Stimulated activated naive CD4-positive, alpha-beta T cell (primary cell): ENCODE measurements around the gene RSPH9.

ENCODE experiments used
- DNase-seq, 6 experiments: peaks; one replicate each; lab custom pipeline; 2025; lab: John Stamatoyannopoulos, UW

RSPH9 gene

DNA sequence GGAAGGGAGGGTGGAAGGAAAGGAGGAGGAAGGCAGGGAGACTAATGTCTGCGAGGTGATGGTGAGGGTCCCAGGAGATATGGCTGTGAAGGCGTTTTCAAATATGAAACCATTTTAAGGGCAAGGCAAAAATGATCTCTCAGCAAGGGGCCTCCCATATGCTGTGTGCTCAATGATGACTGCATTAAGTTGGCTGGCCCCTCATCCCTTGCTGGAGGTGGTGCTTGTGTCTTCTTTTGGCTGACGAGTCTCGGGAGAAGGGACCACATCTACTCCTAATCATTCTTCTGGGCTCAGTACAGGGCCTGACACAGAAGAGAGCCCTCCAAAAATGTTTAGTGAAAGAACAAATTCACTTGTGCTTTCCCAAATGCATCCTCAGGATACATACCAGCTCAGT is 65.7 kb downstream of the RSPH9 start:
- no peak for DNase-seq

- no peak for DNase-seq
These were observed 67.7 kb downstream of the RSPH9 start for GRCh38 chr6:43712579-43712978.

DNA sequence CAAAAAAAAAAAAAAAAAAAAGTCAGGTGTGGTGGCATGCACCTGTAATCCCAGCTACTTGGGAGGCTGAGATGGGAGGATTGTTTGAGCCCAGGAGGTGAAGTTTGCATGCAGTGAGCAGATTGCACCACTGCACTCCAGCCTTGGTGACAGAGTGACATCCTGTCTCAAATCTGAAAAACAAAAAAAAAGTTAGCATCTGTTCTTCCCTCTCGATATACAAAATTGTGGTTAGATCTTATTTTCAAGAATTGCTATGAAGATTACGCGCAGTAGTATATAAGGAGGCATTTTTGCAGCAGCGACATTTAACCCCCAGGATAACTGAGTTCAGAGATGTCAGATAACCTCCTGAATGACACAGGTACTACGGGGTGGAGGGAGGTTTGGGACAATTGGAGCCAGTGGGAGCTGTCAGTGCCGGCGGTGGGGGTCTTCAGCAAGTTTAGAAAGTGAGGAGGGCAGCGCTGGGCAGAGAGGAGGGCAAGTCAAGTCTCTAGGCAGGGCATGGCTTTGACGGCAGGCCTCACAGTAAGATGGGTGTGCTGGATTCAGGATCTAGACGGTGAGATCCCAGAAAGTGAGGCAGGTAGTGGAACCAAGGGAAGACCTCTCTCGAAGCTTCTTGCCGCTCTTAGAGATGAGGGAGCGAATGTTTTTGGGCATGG is 68.9 kb downstream of the RSPH9 start:
- DNase-seq = no peak

DNA sequence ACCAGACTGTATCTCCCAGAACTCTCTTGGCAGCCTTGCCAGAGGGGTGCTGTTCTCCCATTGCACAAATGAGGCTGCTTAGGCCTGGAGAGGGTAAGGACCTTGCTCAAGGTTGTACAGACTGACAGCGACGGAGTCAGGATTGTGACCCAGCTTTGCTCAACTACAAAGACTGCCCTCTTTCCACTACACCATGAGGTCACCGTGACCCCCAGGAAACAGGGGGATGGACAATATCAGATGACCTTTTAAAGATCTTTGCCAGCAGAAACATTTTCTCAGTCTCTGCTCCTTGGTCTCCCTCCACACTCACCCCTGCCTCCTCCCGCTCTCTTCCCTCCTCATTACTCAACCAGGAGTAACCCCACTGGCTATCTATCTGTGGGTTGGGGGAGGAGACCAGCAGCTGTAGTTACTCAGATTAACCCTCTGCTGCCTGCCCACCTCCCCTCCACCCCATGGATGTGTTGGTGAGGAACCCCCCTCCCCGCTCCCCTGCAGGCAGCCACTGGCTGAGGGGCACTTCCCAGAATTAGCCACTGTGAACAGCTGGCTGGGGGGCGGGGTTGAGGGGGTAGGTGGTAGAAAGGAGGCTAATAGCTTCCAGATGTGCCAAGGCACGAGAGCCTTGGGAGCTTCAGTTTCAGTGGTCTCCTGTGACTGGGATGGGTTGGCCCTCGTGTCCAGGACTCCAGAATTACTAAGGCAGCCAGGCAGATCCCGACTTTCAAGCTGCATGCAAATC is 69.6 kb downstream of the RSPH9 start:
- no peak for DNase-seq

- DNase-seq = no peak
These were observed 70.4 kb downstream of the RSPH9 start for GRCh38 chr6:43715056-43715788.

- DNase-seq = no peak
These were observed 71.3 kb downstream of the RSPH9 start for GRCh38 chr6:43716099-43716498.

DNA sequence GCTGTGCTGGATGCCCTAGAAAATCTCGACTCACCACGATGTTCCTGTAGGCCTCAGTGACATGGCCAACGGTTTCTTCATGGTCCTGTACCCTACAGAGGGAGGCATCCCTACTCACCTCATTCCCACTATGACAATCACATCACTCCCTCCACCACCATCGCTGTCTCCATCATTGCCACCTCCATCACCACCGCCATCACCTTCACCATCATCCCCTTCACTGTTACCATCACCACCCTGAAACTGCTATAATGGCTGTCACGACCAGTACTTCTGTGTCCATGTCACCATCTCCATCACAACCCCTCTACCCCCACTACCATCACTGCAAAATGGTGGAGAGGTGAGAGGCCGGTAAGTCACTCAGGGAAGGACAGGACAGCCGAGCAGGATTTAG is 72.6 kb downstream of the RSPH9 start:
- DNase-seq = no peak

GRCh38 chr6:43717822-43718221 is 73.0 kb downstream of the RSPH9 start:
- DNase-seq = no peak

DNA sequence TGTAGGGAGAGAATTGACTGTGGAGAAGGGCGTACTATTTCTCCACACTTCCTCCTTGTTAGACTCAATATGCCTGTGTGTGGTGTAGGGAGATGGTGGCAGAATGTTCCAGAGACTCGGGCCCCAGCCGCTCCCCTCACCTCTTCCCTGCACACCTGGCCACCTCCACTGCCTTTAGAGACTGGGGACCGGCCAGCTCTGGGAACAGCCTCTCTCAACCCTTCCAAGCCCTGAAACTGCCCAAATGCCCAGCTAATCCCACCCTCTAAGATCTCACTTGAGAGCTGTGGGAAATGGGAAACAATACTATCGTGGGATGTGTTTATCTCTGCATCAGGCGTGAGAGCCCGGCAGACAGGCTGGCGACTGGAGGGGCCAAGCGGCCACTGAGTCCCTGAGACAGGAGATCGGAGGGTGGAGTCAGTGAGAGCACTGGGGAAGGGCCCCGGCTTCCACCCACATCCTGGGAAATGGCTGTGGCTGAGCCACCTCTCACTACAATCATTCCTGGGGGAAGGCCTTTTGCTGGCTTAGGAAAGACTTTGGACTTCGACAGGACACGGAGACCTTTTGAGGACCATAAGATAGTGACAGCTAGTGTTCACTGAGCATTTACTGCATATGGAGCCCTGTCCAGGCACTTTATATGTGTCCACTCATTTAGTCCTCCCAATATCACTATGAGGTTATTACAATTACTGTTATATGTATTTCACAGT is 73.7 kb downstream of the RSPH9 start:
- DNase-seq = no peak

- DNase-seq = no peak
These were observed 74.7 kb downstream of the RSPH9 start for GRCh38 chr6:43719511-43719910.

DNA sequence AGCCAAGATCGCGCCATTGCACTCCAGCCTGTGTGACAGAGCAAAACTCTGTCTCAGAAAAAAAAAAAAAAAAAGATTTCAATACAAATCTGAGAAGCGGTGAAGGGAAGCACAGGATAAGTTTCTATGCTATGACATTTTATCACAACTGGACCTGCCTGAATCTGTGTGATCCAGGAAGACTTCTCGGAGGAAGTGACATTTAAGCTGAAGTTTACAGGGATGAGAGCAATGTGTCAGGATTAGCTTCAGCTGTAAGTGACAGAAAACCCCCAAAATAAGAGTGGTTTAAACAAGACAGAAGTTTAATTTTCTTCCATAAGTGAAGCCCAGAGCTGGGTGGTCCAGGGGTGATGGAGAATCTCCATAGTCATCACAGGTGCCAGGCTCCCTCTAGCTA is 76.2 kb downstream of the RSPH9 start:
- DNase-seq = no peak
